DND-41 (cell line): ENCODE results near the gene ABCB9.
"Not testable (repeated sequence)": the region's sequence is repeated elsewhere in the genome, so short reads cannot be mapped to it uniquely, and the experiment has no call there.

Experiments used
- ATAC-seq: fragments of 200-7000 bp; cut with Tn5 transposase; 3 replicates; pipeline ENCODE4 v1.9.1; 2021; ENCODE audit warnings: low read depth; ENCODE audit not compliant: insufficient read depth
- DNase-seq: peaks from one replicate; pipeline ENCODE4 v3.0.0-alpha.2; 2020
- H2AFZ ChIP-seq: 2 replicates; pipeline ENCODE4 v1.6.0; 2012; ENCODE audit warnings: low read depth, low read length
- H3K27ac ChIP-seq: 2 replicates; pipeline ENCODE4 v1.5.1; 2012; ENCODE audit warnings: low read length, inconsistent platforms
- H3K27me3 ChIP-seq: fragments of 200-600 bp; sonication (generic); 2 replicates; pipeline ENCODE4 v1.6.0; 2012; ENCODE audit warnings: low read length, mild to moderate bottlenecking, inconsistent platforms; ENCODE audit not compliant: insufficient read depth, poor library complexity
- H3K36me3 ChIP-seq: 2 replicates; pipeline ENCODE4 v1.5.1; 2012; ENCODE audit warnings: low read length, inconsistent platforms; ENCODE audit not compliant: insufficient read depth
- H3K4me1 ChIP-seq: 2 replicates; pipeline ENCODE4 v1.5.1; 2012; ENCODE audit warnings: mild to moderate bottlenecking, low read length; ENCODE audit not compliant: insufficient read depth
- H3K4me2 ChIP-seq: 2 replicates; pipeline ENCODE4 v1.6.0; 2012; ENCODE audit warnings: mild to moderate bottlenecking, moderate library complexity, low read length, inconsistent platforms; ENCODE audit not compliant: insufficient read depth
- H3K4me3 ChIP-seq, 2 experiments: fragments of 200-600 bp in 1 of 2; shearing (Covaris generic) in 1 of 2; 2 replicates each; pipeline ENCODE4 v1.5.1; 2012 to 2016; ENCODE audit warnings: inconsistent platforms in 2 of 2, low read length in 2 of 2, mild to moderate bottlenecking in 2 of 2, low read depth in 1 of 2, moderate library complexity in 1 of 2
- H3K79me2 ChIP-seq: 2 replicates; pipeline ENCODE4 v1.6.0; 2012; ENCODE audit warnings: low read length, inconsistent platforms; ENCODE audit not compliant: insufficient read depth
- H3K9ac ChIP-seq: 2 replicates; pipeline ENCODE4 v1.6.0; 2012; ENCODE audit warnings: low read depth, mild to moderate bottlenecking, inconsistent platforms, low read length, moderate library complexity
- H3K9me3 ChIP-seq: 2 replicates; pipeline ENCODE4 v1.5.1; 2012; ENCODE audit warnings: low read length, moderate library complexity, mild to moderate bottlenecking, inconsistent platforms; ENCODE audit not compliant: insufficient read depth, severe bottlenecking
- H4K20me1 ChIP-seq: 2 replicates; pipeline ENCODE4 v1.6.0; 2012; ENCODE audit warnings: low read length; ENCODE audit not compliant: insufficient read depth
- CTCF ChIP-seq: IDR thresholded peaks from 2 replicates; pipeline ENCODE4 v1.5.1; 2012; ENCODE audit warnings: borderline replicate concordance, low read length, moderate library complexity, mild to moderate bottlenecking; ENCODE audit not compliant: poor library complexity, severe bottlenecking; ENCODE audit errors: extremely low read depth
- EZH2 ChIP-seq: IDR thresholded peaks from 3 replicates; pipeline ENCODE4 v1.6.1; 2012; ENCODE audit warnings: borderline replicate concordance, low read depth, mild to moderate bottlenecking, moderate library complexity, low read length, inconsistent platforms; ENCODE audit not compliant: severe bottlenecking

The ABCB9 gene

GRCh38 chr12:122908915-122909314 lies 57.3 kb downstream of the ABCB9 start:
- H3K4me2 ChIP-seq = no peak overlapping the region
- H4K20me1 ChIP-seq = no peaks in the 10 kb centered on the region
- H3K27ac ChIP-seq = no peak overlapping the region
- ATAC-seq = no peak
- no peaks in the 10 kb centered on the region for H3K36me3 ChIP-seq
- H3K9ac ChIP-seq = no peak overlapping the region
- H2AFZ ChIP-seq = no peak overlapping the region
- H3K4me3 ChIP-seq = no peak overlapping the region
- H3K9me3 ChIP-seq = no peaks in the 10 kb centered on the region
- DNase-seq = no peak
- H3K4me1 ChIP-seq = no peaks in the 10 kb centered on the region
- no peaks in the 10 kb centered on the region for H3K79me2 ChIP-seq
- TF ChIP-seq EZH2 (no peak), CTCF (no peak)
- H3K27me3 ChIP-seq = no peaks in the 10 kb centered on the region

- not testable (repeated sequence) for H3K27me3 ChIP-seq, H3K27ac ChIP-seq, H4K20me1 ChIP-seq, H3K4me2 ChIP-seq, H2AFZ ChIP-seq, H3K9me3 ChIP-seq, H3K79me2 ChIP-seq, H3K36me3 ChIP-seq, H3K4me3 ChIP-seq, ATAC-seq, H3K4me1 ChIP-seq, H3K9ac ChIP-seq, DNase-seq
Observed at GRCh38 chr12:122905258-122905657, 61.0 kb downstream of the ABCB9 start.

GRCh38 chr12:122903693-122904034 lies 62.6 kb downstream of the ABCB9 start:
- Histone ChIP-seq H3K36me3 (no peaks in the 10 kb centered on the region), H3K27me3 (peaks cover 3% of the 10 kb centered on the region), H3K79me2 (no peaks in the 10 kb centered on the region), H3K4me2 (no peak overlapping the region), H4K20me1 (no peaks in the 10 kb centered on the region), H2AFZ (no peak overlapping the region), H3K4me3 (no peak overlapping the region), H3K9ac (no peak overlapping the region), H3K27ac (no peak overlapping the region), H3K4me1 (peaks cover 15% of the 10 kb centered on the region), H3K9me3 (no peaks in the 10 kb centered on the region)
- no peak for ATAC-seq
- no peak for DNase-seq
- no peak for TF ChIP-seq CTCF

GRCh38 chr12:122902854-122903692 lies 63.2 kb downstream of the ABCB9 start:
- Histone ChIP-seq H4K20me1 (no peaks in the 10 kb centered on the region), H3K27me3 (peaks cover 3% of the 10 kb centered on the region), H3K4me2 (no peak overlapping the region), H3K27ac (no peak overlapping the region; the same call in 1 of the 2 replicates), H3K9ac (no peak overlapping the region), H3K9me3 (no peaks in the 10 kb centered on the region), H3K36me3 (no peaks in the 10 kb centered on the region), H2AFZ (no peak overlapping the region), H3K4me3 (no peak overlapping the region), H3K4me1 (peaks cover 21% of the 10 kb centered on the region), H3K79me2 (no peaks in the 10 kb centered on the region)
- DNase-seq (no peak), ATAC-seq (no peak)
- TF ChIP-seq EZH2 (no peak), CTCF (no peak)
